HL-60 (cell line): Measurements from ENCODE around the gene HOXB1.

Source experiments
- DNase-seq, 2 experiments: peaks; one replicate each; pipeline ENCODE4 v3.0.0-alpha.2; 2010 to 2020; ENCODE audit warnings: low read depth in 1 of 2, low spot score in 1 of 2
- H3K27ac ChIP-seq: fragments of 250-450 bp; sonication (Bioruptor Pico); replicated peaks from 2 replicates; pipeline ENCODE4 v1.5.1; 2020; ENCODE audit warnings: mild to moderate bottlenecking, moderate library complexity
- H3K27me3 ChIP-seq: fragments of 250-450 bp; sonication (Bioruptor Pico); 2 replicates; pipeline ENCODE4 v1.5.1; 2021; ENCODE audit warnings: mild to moderate bottlenecking, moderate library complexity; ENCODE audit not compliant: insufficient read depth, poor library complexity, severe bottlenecking
- H3K4me3 ChIP-seq: replicated peaks from 2 replicates; pipeline ENCODE4 v1.5.1; 2011; ENCODE audit warnings: mild to moderate bottlenecking, control low read depth, low read length; ENCODE audit not compliant: insufficient read depth
- CTCF ChIP-seq: IDR thresholded peaks from one replicate; pipeline ENCODE4 v1.5.1; 2011; ENCODE audit warnings: low read length, control low read depth, inconsistent platforms; ENCODE audit not compliant: insufficient read depth
- GABPA ChIP-seq: IDR thresholded peaks from 2 replicates; pipeline ENCODE4 v1.6.1; 2012; ENCODE audit warnings: low read depth
- POLR2AphosphoS5 ChIP-seq: IDR thresholded peaks from 2 replicates; pipeline ENCODE4 v1.6.1; 2012; ENCODE audit warnings: low read depth
- REST ChIP-seq: IDR thresholded peaks from 2 replicates; pipeline ENCODE4 v1.6.1; 2012; ENCODE audit warnings: low read depth; ENCODE audit not compliant: insufficient replicate concordance
- SPI1 ChIP-seq: IDR thresholded peaks from 2 replicates; pipeline ENCODE4 v1.6.1; 2012; ENCODE audit warnings: low read depth, mild to moderate bottlenecking, borderline replicate concordance

The HOXB1 gene

GRCh38 chr17:48545022-48545375, 14.2 kb upstream of the HOXB1 start, which contains the start of gene HOXB2:
Gene HOXB2 (minus strand): TSS chr17:48545109. CDS start chr17:48544911, 198 bp downstream.
- H3K27me3 ChIP-seq: peaks cover 78% of the 10 kb centered on the region

GRCh38 chr17:48544349-48545021, 13.7 kb upstream of the HOXB1 start:
- H3K27me3 ChIP-seq: peaks cover 80% of the 10 kb centered on the region
- TF ChIP-seq GABPA: no peak
- no peak for TF ChIP-seq CTCF
- no peak for TF ChIP-seq SPI1
- no peak overlapping the region for H3K27ac ChIP-seq
- DNase-seq: no peak
- H3K4me3 ChIP-seq: no peak overlapping the region

More at GRCh38 chr17:48545022-48545375, 14.2 kb upstream of the HOXB1 start, which contains the start of gene HOXB2:
- TF ChIP-seq REST (no peak), CTCF (no peak), SPI1 (no peak), POLR2AphosphoS5 (no peak), GABPA (no peak)
- Histone ChIP-seq H3K27ac (no peak within 1 kb of the TSS), H3K4me3 (no peak within 1 kb of the TSS)
- DNase-seq: no peak

- peaks cover 81% of the 10 kb centered on the region for H3K27me3 ChIP-seq
- TF ChIP-seq SPI1: no peak
- no peak for TF ChIP-seq REST
- TF ChIP-seq GABPA: no peak
- no peak for TF ChIP-seq CTCF
- TF ChIP-seq POLR2AphosphoS5: no peak
- H3K27ac ChIP-seq: no peak overlapping the region
- DNase-seq: no peak
- H3K4me3 ChIP-seq: no peak overlapping the region
Observed at GRCh38 chr17:48543854-48544348, 13.1 kb upstream of the HOXB1 start.
